WERI-Rb-1 (cell line): ENCODE measurements around the gene BOC.

ENCODE experiments used
- DNase-seq: peaks from one replicate; pipeline ENCODE4 v3.0.0-alpha.2; 2020
- H3K27ac ChIP-seq: fragments of 250-450 bp; sonication (Bioruptor Pico); 2 replicates; pipeline ENCODE4 v1.5.1; 2020; ENCODE audit warnings: mild to moderate bottlenecking, moderate library complexity
- H3K27me3 ChIP-seq: fragments of 250-450 bp; sonication (Bioruptor Pico); 2 replicates; pipeline ENCODE4 v1.5.1; 2021; ENCODE audit warnings: mild to moderate bottlenecking, low read depth, moderate library complexity; ENCODE audit not compliant: insufficient read depth, severe bottlenecking
- H3K36me3 ChIP-seq: fragments of 250-450 bp; sonication (Bioruptor Pico); 2 replicates; pipeline ENCODE4 v1.5.1; 2020; ENCODE audit warnings: mild to moderate bottlenecking, moderate library complexity
- H3K4me3 ChIP-seq: 2 replicates; pipeline ENCODE4 v1.5.1; 2011; ENCODE audit warnings: low read depth, mild to moderate bottlenecking, control low read depth, low read length
- H3K9me3 ChIP-seq: fragments of 250-450 bp; sonication (Bioruptor Pico); 2 replicates; pipeline ENCODE4 v1.5.1; 2021; ENCODE audit warnings: mild to moderate bottlenecking, moderate library complexity; ENCODE audit not compliant: severe bottlenecking
- TF ChIP-seq, protein P1 (sequence below): IDR thresholded peaks from 2 replicates; pipeline ENCODE4 v1.5.1; 2011; ENCODE audit warnings: low read depth, mild to moderate bottlenecking, control low read depth, inconsistent platforms, low read length

BOC gene

DNA sequence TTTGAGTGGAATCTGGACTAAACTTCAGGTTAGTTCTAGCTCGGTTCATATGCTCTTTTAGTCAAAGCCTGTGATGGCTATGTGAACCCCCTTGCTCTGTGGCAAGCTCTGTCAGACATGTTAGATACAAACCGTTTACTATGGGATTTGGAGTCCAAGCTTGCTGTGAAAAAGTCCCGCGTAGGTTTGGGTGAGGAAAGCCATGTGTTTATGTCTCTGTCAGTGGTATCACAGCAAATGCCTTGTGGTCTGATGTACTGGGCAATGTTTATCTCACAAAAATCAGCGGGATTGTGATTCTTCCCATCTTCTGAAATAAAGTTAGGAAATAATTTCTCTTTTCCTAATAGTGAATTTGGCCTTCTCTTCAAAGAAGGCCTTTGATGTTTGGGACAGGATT is 5.0 kb downstream of the BOC start:
- Histone ChIP-seq H3K9me3 (no peaks in the 10 kb centered on the region), H3K4me3 (no peak overlapping the region), H3K27ac (no peak overlapping the region), H3K27me3 (peaks cover 11% of the 10 kb centered on the region), H3K36me3 (no peaks in the 10 kb centered on the region)
- TF ChIP-seq, protein P1, sequence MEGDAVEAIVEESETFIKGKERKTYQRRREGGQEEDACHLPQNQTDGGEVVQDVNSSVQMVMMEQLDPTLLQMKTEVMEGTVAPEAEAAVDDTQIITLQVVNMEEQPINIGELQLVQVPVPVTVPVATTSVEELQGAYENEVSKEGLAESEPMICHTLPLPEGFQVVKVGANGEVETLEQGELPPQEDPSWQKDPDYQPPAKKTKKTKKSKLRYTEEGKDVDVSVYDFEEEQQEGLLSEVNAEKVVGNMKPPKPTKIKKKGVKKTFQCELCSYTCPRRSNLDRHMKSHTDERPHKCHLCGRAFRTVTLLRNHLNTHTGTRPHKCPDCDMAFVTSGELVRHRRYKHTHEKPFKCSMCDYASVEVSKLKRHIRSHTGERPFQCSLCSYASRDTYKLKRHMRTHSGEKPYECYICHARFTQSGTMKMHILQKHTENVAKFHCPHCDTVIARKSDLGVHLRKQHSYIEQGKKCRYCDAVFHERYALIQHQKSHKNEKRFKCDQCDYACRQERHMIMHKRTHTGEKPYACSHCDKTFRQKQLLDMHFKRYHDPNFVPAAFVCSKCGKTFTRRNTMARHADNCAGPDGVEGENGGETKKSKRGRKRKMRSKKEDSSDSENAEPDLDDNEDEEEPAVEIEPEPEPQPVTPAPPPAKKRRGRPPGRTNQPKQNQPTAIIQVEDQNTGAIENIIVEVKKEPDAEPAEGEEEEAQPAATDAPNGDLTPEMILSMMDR: no peak
- DNase-seq: no peak

DNA sequence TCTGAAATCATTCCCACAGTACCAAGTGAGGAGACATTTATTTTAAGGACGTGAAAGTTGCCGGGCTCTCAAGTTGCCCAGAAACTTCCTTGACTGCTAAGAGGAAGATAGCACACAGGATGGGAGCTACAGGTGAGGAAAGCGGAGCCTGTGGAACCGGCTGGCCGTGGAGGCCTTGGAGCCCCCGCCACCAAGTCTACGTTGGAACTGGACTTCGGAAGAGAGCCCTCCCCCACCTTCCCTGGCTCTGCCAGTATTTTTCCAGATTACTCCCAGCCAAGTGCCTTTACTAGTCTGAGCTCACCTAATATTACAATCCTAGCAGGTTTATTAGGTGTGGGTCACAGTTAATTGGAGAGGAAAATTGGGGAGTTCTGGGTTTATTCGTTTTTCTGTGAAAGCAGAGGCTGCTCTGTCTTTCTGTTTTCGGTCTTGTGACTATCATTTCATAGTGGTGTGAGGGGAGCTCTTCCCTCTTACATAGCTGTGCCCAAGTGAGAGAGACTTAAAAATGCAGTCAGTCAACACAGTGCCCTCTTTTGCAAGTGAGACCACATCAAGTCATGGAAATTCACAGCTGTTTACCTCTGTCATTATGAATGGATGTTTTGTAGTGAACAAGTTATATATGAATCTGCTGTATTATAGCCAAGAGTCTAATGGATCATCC is 6.8 kb downstream of the BOC start:
- TF ChIP-seq, protein P1: no peak

DNA sequence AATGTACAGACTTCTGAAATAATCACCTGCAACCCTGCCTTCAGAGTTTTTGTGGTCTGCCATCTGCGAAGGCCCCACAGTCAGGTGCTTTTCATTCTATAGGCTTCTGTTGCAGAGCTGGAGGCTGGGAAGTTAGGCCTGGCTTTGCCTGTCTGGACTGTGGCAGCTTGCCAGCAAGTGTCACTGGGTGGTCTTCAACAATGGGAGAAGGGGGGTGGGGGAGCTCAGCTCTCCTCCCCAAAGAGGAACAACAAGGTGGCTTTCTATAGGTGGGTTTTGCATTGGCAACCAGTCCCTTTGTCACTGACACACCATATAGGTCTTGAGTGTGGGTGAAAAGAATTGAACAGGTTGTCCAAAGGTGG is 7.3 kb downstream of the BOC start:
- Histone ChIP-seq H3K27me3 (no peaks in the 10 kb centered on the region), H3K27ac (no peak overlapping the region), H3K4me3 (no peak overlapping the region), H3K9me3 (no peaks in the 10 kb centered on the region), H3K36me3 (no peaks in the 10 kb centered on the region)
- TF ChIP-seq, protein P1: no peak
- DNase-seq: no peak

More for the DNA sequence above, 6.8 kb downstream of the BOC start:
- no peaks in the 10 kb centered on the region for H3K36me3 ChIP-seq
- no peaks in the 10 kb centered on the region for H3K9me3 ChIP-seq
- H3K4me3 ChIP-seq: no peak overlapping the region
- no peak overlapping the region for H3K27ac ChIP-seq
- no peak for DNase-seq
- H3K27me3 ChIP-seq: no peaks in the 10 kb centered on the region

DNA sequence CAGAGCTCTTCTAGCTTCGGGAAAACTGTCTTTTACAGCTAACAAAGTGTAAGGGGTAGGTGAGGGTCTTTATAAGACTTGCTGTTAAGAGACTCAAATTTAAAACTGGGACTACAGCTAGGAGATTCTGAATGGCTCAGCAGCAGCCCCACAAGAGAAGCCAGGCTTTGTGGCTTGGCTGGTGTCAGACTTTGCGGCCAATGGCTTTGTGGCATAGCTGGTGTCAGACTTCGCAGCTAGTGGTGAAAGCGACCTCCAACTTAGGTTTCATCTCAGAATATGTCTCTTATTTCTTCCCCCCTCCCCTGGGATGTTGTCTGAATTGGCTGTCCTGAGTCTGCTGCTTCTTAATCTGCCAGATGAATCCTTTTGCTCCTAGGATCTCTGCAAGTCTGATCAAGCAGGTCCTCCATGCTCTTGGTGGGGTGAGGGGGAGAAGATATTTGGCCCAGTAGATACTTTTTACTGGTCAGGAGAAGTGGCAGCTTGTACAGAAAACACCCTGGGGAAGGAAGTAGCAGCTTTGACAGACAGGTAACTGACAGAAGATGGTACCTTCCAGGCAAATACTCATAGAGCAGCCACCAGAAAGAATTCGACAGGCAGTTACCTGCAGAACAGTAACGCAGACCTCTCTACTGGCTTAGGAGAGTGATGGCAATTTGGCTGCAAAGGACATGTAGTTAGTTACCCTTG is 8.4 kb downstream of the BOC start:
- TF ChIP-seq, protein P1: no peak
- H3K27me3 ChIP-seq: no peaks in the 10 kb centered on the region
- H3K9me3 ChIP-seq: no peaks in the 10 kb centered on the region
- H3K4me3 ChIP-seq: no peak overlapping the region
- no peak overlapping the region for H3K27ac ChIP-seq
- DNase-seq: no peak
- H3K36me3 ChIP-seq: no peaks in the 10 kb centered on the region

DNA sequence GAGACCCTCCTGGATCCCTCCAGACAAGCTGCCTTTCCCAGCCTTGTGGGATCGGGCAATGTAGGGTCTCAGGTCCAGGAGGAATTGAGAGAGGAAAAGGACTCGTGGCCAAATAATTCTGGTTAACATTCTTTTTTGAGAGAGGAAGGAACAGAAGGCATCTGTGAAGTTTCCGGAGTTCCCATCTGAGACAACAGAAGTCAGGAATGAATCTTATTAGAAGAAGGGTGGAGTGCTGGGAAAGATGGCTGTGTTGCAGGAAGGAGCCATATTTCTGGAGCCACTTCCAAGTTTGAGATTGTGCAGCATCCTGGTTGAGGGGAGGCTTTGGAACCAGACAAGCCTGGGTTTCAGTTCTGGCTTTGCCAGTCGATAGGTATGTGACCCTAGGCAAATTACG is 9.4 kb downstream of the BOC start:
- no peaks in the 10 kb centered on the region for H3K36me3 ChIP-seq
- DNase-seq: no peak
- no peaks in the 10 kb centered on the region for H3K27me3 ChIP-seq
- no peak overlapping the region for H3K4me3 ChIP-seq
- TF ChIP-seq, protein P1: no peak
- H3K9me3 ChIP-seq: no peaks in the 10 kb centered on the region
- H3K27ac ChIP-seq: no peak overlapping the region
